Measurements from ENCODE around the gene APOBEC3G.
"Not testable (repeated sequence)": the region's sequence is repeated elsewhere in the genome, so short reads cannot be mapped to it uniquely, and the experiment has no call there.

APOBEC3G gene

DNA sequence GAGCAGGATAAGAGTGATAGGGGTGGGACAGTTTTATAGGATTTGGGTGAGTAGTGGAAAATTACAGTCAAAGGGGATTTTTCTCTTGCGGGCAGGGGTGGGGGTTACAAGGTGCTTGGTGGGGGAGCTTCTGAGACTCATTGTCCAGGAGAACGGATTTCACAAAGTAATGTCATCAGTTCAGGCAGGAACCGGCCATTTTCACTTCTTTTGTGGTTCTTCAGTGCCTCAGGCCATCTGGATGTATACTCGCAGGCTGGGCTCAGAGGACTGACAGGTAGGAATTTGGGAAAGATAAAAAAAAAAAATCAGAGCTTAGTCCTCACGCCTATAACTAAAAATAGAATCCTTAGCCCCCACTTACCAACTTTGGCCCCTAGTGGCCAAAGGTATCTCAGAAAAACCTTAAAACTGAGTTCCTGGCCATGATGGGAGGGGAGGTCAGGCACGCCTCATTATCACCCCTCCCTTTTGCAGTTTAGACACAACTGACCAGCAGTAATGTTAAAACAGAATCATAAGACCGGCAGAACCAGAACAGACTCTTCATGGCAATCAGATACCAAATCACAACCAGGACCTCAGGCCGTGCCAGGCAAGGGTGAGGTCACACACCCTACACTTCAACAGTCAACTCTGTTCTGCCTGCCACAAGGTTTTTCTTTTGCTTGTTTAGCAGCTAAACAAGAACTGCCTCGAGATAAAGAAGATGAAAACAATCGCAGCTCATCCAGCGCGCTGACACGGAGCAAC is 8.9 kb upstream of the APOBEC3G start:
- DNase-seq: no peak

DNA sequence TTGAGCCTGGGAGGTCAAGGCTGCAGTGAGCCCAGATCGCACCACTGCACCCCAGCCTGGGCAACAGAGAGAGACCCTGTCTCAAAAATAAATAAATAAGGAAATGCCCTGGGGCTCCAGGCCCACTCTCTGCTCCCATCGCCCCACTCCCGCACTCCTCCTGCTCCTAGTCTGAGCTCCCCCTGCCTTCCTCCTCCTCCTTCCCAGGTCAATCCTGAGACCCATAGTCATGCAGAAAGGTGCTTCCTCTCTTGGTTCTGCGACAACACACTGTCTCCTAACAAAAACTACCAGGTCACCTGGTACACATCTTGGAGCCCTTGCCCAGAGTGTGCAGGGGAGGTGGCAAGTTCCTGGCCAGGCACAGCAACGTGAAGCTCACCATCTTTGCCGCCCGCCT is 6.9 kb upstream of the APOBEC3G start:
- no peak for DNase-seq

- DNase-seq: not testable (repeated sequence)
These were observed 4.5 kb upstream of the APOBEC3G start for GRCh38 chr22:39072581-39072981.

- no peak for DNase-seq
These were observed 3.1 kb upstream of the APOBEC3G start for GRCh38 chr22:39073981-39074380.

DNA sequence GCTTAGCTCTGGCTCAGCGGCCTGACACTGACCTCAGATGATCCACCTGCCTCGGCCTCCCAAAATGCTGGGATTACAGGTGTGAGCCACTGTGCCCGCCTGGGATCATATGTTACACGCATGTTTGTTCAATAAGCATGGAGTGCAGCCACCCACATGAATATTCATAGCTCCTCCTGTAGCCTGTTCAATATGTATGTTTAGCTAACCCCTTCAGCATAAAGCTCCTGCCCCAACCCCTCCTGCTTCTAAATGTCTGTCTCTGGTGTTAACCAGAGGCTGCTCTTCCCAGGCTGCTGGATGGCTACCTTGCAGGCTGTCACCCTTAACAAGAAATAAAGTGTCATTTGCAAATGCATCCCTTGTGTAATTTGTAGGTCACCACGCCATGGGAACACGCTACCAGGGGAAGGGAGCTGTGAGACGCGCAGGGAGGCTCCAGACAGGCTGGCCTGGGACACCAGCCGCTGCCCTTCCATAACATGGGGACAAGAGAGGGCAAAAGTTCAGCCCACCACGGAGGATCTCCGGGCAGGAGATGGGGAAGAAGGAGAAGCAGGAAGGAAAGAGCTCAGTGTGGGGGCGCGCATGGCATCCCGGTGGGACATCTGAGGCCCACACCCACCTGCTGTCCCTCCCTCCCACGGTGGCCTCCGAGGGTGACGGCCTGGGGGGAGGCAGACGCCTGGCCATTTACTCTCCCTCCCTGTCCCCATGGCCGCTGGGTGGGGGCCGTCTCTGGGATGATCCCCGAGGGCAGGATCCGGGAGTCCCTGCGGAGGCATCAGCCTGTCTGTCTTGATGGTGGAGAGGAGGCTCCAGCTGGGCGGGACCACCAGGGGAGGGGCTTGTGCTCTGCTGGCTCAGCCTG is 685 bp upstream of the APOBEC3G start:
- DNase-seq: not testable (repeated sequence)

- DNase-seq: not testable (repeated sequence)
These were observed 837 bp downstream of the APOBEC3G start for GRCh38 chr22:39077912-39078311.

DNA sequence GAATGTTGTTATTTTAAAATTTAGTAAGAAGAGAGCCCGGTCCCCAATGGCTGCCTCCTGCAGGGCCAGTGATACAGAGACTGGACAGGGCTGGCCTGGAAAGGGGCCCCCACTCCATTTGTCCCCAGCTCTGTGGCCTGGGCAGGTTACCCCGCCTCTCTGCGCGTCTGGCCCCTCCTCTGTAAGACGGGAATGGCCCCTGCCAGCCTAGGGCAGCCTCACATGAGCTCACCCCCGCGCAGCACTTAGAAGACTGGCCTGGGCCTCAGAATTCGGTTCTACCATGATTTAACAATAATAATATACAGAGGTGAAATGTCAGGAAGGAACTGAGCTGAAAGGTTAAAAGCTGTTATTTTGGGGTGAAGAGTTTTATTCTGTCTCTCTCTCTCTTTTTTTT is 1.3 kb downstream of the APOBEC3G start:
- DNase-seq: peak; percentile 42

- DNase-seq: not testable (repeated sequence)
These were observed 2.1 kb downstream of the APOBEC3G start for GRCh38 chr22:39079054-39079637.

DNA sequence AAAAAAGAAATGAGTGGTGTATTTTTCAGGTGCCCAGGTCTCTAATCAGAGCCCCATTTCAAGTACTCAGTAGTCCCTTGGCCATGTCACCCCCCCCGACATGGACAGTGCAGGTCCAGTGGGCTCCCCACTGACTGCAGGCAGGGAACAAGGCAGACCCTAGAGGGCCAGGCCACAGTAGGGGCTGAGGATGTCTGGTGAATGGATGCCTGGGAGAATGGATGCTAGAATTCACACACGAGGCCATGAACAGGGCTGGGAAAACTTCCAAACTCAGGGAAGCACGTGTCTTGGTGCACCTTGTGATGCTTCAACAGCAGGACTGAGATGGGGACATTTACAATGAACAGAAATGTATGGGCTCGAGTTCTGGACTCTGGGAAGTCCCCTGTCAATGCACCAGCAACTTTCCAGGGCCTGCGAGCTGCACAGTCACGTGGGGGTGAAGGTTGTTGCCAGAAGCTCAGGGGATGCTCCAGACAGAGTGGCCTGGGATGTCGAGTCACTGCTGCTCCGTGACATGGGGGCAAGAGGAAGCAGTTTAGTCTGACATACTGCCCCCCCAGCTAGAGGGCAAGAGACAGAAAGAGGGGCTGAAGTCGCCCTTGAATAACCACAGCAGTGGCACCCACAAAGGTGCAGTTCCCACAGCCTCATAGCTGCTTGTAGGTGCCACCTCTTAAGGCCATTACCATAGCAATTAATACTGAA is 3.1 kb downstream of the APOBEC3G start:
- DNase-seq: peak; percentile 63

DNA sequence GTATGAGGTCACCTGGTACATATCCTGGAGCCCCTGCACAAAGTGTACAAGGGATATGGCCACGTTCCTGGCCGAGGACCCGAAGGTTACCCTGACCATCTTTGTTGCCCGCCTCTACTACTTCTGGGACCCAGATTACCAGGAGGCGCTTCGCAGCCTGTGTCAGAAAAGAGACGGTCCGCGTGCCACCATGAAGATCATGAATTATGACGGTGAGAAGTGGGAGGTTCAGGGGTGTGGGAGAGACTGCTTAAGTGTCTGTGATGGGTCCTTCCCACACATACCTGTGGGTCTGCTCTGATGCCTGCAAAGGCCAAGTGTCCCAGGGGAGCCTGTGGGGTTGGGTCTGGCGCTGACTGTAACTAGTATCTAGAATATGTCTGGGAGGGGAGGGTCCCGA is 3.9 kb downstream of the APOBEC3G start:
- no peak for DNase-seq

GRCh38 chr22:39081598-39081997 is 4.5 kb downstream of the APOBEC3G start:
- no peak for DNase-seq

DNA sequence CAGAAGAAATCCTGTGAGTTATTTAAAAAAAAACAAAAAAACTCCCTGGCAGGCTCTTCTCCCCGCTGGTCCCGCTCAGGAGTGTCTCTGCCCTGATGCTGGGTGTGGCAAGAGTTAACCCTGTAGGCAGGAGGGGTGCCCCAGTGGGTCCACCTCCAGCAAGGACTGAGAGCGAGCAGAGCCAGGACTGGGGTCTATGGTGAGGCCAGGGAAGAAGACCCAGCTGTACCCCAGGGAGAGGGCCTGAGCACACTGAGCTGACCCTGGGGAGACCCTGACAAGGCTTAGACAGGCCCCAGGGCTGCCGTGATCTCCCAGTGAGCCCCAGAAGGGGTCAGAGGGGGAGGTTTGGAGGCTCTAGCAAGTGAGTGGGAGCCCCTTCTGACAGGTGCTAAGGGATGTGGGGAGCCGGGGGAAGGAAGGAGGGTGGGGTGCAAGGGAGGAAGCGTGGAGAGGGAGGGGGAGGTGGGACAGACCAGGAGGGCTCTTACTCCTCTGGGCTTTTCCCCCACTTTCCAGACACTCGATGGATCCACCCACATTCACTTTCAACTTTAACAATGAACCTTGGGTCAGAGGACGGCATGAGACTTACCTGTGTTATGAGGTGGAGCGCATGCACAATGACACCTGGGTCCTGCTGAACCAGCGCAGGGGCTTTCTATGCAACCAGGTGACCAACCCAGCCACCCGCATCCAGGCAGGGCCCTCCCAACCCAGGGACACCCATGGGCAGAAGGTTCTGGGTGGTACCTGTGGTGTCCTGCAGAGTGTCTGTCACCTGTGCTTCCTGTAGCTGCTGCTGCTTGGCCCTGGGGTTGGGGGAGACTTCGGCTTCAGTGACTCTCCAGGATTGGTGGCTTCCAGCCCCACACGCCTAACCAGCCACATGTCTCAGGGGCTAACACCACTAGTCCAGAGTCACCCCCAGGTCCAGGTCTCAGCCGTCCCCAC is 6.4 kb downstream of the APOBEC3G start:
- DNase-seq: no peak

- DNase-seq: no peak
These were observed 7.6 kb downstream of the APOBEC3G start for GRCh38 chr22:39084666-39085065.

DNA sequence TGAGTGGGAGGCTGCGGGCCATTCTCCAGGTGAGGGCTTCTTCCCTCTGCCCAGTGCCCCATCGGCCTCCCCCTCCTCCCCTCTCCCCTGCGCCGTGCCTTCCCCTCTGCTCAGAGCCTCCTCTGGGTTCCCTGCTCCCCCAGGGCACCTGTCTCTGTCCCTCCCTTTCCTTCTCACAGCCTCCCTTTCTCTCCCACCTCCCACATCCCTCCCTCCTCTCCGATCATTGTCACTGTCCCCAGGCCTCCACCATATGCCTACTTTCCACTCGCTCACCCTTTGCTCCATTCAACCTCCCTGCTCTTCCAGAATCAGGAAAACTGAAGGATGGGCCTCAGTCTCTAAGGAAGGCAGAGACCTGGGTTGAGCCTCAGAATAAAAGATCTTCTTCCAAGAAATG is 10.0 kb downstream of the APOBEC3G start:
- no peak for DNase-seq

GRCh38 chr22:39087881-39088684 is 11.0 kb downstream of the APOBEC3G start:
- DNase-seq: no peak

- DNase-seq: no peak
These were observed 11.6 kb downstream of the APOBEC3G start for GRCh38 chr22:39088685-39089032.

DNA sequence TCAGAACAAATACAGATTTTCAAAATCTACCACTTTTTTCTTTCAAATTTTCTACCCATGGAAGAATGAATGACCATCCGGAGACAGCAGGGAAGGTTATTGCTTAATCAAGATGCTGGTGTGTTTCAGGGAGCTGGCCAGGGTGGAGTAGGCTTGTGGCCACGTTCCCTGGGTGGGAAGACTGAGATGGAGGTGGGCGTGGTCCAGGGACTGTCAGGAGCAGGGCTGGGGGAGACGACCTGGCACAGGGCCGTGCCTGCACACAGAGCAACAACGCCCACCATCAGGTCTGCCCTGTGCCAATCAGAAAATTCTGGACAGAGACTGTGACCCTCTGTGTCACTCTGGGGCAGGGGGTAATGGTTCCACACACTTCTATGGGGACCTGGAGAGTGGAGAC is 12.9 kb downstream of the APOBEC3G start:
- DNase-seq: no peak

GRCh38 chr22:39090426-39091064 is 13.5 kb downstream of the APOBEC3G start:
- peak; percentile 89 for DNase-seq

DNA sequence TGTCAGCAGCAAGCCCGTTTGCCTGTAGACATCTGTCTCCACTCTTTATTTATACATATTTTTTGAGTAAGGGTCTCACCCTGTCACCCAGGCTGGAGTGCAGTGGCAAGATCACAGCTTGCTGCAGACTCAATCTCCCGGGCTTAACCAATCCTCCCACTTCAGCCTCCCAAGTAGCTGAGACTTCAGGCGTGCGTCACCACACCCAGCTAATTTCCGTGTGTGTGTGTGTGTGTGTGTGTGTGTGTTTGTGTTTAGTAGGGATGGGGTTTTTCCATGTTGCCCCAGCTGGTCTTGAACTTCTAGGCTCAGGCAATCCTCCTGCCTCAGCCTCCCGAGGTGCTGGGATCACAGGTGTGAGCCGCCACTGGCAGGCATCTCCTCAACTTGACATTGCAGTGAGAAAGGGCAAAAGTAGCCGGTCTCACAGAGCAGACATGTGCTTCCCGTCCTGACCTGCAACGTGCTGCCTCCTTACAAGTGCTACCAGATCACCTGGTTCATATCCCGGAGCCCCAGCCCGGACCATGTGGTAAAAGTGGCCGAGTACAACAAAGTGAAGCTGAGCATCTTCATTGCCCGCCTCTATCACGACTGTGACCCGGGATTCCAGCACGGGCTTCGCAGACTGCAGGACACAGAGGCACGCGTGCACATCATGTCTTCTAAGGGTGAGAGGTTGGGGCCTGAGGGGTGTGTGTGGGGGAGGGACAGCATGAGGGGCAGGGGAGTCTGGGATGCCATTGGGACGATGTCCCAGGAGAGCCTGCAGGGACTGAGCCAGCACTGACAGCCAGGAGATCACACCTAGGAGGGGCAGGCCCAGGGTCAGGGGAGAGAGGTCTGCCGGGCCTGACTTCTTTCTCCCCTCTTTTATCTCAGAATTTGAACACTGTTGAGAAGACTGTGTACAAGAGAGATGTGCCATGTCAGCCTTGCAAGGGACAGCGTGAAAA is 14.3 kb downstream of the APOBEC3G start:
- no peak for DNase-seq

Measured in CD4-positive, alpha-beta T cell treated with Interleukin-15 for 1 hour (primary cell).